Activated B cell treated with CpG ODN at 0.5 μM for 24 hours (primary cell): ENCODE results near the gene APLP2. TPM values are rescaled to one million over a fixed set of nuclear protein-coding genes. Genes with fewer than 3 reads are reported as not detected.

Source experiments
- ATAC-seq: fragments of 200-7000 bp; cut with Tn5 transposase; one replicate; pipeline ENCODE4 v1.10.0; 2021; ENCODE audit warnings: low read depth, mild to moderate bottlenecking, moderate library complexity
- CTCF ChIA-PET: fragments of 350-600 bp; sonication (Branson Sonifier 250); formaldehyde crosslinking; loops from one replicate; lab custom pipeline; 2021; ENCODE audit warnings: antibody characterized with exemption; lab: Charles Lee
- POLR2A ChIA-PET: fragments of 350-600 bp; sonication (Branson Sonifier 250); formaldehyde crosslinking; loops from one replicate; lab custom pipeline; 2021; ENCODE audit warnings: antibody characterized with exemption; lab: Charles Lee
- DNase-seq: peaks from one replicate; pipeline ENCODE4 v3.0.0; 2022
- H3K27ac Mint-ChIP-seq: one replicate; pipeline ENCODE4 v1.8.0; 2020; ENCODE audit warnings: mixed read lengths
- H3K27me3 Mint-ChIP-seq: one replicate; pipeline ENCODE4 v1.8.0; 2021; ENCODE audit warnings: mixed read lengths
- H3K36me3 Mint-ChIP-seq: one replicate; pipeline ENCODE4 v1.8.0; 2021; ENCODE audit warnings: low read depth, mixed read lengths
- H3K4me1 Mint-ChIP-seq: one replicate; pipeline ENCODE4 v1.8.0; 2021; ENCODE audit warnings: mixed read lengths
- H3K4me3 Mint-ChIP-seq: one replicate; pipeline ENCODE4 v1.8.0; 2020; ENCODE audit warnings: mild to moderate bottlenecking, mixed read lengths
- H3K9me3 Mint-ChIP-seq: one replicate; pipeline ENCODE4 v1.8.0; 2020; ENCODE audit warnings: mixed read lengths
- intact Hi-C: fragments of 100-400 bp; cut with micrococcal nuclease; formaldehyde crosslinking; loops from one replicate; pipeline ENCODE4 v1.15.1; 2024
- total RNA-seq: library from RNA; stranded (reverse); gene quantifications from 2 replicates; pipeline ENCODE4 v1.2.3, GENCODE V29; 2022
- TF ChIP-seq, protein P1 (sequence below): fragments of 200-600 bp; IDR thresholded peaks from one replicate; pipeline ENCODE4 v1.8.0; 2022; ENCODE audit warnings: antibody characterized with exemption, mild to moderate bottlenecking

The APLP2 gene
- total RNA-seq, 1 donor from 2014 or later = 50.8 TPM

DNA sequence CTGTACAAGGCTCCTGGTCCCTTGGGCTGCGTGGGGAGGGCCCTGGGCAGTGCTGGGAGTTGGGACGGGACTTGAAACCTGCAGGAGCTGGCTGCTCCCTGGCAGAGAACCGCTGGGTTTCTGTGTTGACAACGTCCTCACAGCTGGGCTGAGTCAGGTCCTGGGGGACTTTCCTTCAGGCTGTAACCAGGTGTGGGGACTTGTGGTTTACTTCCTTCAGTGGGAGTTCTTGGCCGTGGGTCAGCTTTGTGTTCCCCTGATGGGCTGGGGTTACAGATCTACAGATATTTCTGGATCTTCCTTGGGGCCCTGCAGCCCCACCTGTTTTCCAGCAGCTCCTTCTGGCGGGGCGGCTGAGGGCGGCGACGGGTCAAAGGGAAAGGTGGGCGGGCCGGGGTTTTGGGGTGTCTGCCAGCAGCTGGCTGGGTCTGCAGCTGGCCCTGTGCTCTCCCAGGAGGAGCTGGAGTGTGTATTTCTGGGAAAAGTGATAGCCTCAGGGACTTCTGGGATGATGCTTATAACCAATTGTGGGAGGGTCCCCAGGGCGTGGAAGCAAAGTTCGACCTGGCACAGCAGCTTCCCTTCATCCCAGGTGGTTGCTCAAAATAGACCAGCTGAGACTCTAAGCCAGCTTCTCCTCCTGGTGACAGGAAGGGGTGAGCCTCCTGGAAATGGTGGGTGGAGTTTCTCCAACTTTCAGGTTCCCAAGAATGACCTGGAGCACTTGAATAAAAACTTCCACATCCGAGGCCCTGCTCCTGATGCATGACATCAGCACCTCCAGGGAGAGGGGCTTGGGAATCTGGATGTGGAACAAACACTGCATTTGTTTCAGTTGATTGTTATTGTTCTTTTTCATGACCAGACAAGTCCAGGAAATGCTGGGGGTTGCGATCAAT is 109.0 kb downstream of the APLP2 start:
- Mint-ChIP-seq H3K4me3 (no peak overlapping the region), H3K27ac (peak overlapping the region; percentile 75), H3K36me3 (peaks cover 7% of the 10 kb centered on the region), H3K27me3 (no peaks in the 10 kb centered on the region), H3K9me3 (no peaks in the 10 kb centered on the region), H3K4me1 (peaks cover 57% of the 10 kb centered on the region)
- ChIA-PET CTCF (interaction anchor here (0.9 kb wide), 1 partner anchor 34 kb away, joined by 3 read pairs; no protein-coding TSS in a partner anchor), POLR2A (no interaction called here)
- intact Hi-C loops = no loop called here
- TF ChIP-seq, protein P1, sequence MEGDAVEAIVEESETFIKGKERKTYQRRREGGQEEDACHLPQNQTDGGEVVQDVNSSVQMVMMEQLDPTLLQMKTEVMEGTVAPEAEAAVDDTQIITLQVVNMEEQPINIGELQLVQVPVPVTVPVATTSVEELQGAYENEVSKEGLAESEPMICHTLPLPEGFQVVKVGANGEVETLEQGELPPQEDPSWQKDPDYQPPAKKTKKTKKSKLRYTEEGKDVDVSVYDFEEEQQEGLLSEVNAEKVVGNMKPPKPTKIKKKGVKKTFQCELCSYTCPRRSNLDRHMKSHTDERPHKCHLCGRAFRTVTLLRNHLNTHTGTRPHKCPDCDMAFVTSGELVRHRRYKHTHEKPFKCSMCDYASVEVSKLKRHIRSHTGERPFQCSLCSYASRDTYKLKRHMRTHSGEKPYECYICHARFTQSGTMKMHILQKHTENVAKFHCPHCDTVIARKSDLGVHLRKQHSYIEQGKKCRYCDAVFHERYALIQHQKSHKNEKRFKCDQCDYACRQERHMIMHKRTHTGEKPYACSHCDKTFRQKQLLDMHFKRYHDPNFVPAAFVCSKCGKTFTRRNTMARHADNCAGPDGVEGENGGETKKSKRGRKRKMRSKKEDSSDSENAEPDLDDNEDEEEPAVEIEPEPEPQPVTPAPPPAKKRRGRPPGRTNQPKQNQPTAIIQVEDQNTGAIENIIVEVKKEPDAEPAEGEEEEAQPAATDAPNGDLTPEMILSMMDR = no peak
- ATAC-seq = no peak
- DNase-seq = no peak

DNA sequence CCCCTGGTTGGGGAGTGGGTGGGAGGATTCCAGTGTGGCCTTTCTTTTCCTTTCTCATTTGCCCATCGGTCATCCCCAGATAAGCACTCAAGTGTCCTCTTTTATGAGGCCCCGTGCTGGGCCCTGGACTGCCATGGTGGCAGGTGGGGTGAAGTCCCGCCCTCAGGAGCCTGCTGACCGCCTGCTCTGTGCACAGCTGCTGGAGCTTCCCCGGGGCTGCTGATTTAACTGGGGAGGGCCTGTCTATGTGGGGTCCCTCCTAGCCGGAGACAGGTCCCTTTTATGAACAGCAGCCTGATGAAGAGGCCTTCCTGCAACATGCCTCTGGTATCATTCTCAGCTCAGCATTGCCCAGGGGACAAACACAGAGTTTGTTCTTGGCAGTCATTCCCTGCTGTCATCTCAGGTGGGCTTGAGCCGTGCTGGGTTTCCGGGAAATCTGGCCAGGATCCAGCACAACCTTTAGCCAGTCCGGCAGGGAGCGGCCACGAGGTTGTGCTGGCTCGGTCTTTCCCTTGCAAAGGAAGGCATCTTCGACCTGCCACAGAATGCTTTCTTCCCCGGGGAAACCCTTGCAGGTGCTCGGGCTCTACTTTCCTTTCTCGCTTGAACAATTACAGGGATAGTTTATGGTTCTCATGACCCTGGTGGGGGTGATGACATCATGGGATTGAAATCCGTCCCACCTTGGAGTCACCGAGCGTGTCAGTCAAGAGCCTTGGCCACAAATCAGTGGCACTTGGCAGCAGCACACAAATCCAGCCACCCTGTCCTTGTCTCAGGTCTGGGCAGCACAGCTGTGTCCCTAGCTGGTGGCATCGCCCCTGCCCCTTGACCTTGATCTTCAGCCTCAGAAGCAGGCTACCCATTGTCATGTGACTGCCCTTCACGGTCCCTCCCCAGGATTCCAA is 110.0 kb downstream of the APLP2 start:
- H3K27ac Mint-ChIP-seq = peak overlapping the region; percentile 75
- CTCF ChIA-PET = no interaction called here
- no peak for ATAC-seq
- POLR2A ChIA-PET = interaction anchor here (0.7 to 1.5 kb wide), 3 partner anchors 11 to 99 kb away, joined by 3 to 7 read pairs (median 3); no protein-coding TSS in a partner anchor
- peaks cover 5% of the 10 kb centered on the region for H3K36me3 Mint-ChIP-seq
- H3K4me1 Mint-ChIP-seq = peaks cover 57% of the 10 kb centered on the region
- TF ChIP-seq, protein P1 = no peak
- H3K4me3 Mint-ChIP-seq = no peak overlapping the region
- no peak for DNase-seq
- intact Hi-C loops = loop anchor here (1.0 to 2.0 kb wide), 2 partner anchors 13 to 33 kb away; no protein-coding TSS in a partner anchor
- no peaks in the 10 kb centered on the region for H3K27me3 Mint-ChIP-seq
- no peaks in the 10 kb centered on the region for H3K9me3 Mint-ChIP-seq

DNA sequence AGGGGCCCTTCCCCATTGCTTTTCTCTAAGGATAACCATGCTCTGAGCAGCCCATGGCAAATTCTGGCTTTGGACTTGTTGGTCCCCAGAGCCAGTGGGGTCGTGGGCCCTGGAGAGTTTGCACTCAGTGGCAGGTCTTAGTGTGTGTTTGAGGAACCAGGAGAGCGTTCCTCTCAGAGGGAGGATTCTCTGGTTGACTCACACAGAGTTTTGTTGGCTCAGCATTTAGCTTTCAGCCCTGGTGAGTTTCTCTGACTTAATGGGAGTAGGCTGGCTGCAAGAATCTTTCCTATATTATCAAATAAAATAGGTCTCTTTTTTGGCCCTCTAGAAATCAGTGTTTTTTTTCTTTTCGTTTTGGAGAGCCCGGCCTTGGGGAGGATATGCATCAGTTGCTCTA is 110.8 kb downstream of the APLP2 start:
- ChIA-PET POLR2A (interaction anchor here (0.7 to 1.5 kb wide), 3 partner anchors 12 to 100 kb away, joined by 3 to 7 read pairs (median 3); no protein-coding TSS in a partner anchor), CTCF (no interaction called here)
- TF ChIP-seq, protein P1 = no peak
- Mint-ChIP-seq H3K36me3 (no peaks in the 10 kb centered on the region), H3K27ac (peak overlapping the region; percentile 75), H3K9me3 (no peaks in the 10 kb centered on the region), H3K4me3 (peak overlapping the region; percentile 41), H3K27me3 (no peaks in the 10 kb centered on the region), H3K4me1 (peaks cover 57% of the 10 kb centered on the region)
- ATAC-seq = peak; percentile 67
- DNase-seq = no peak
- intact Hi-C loops = loop anchor here (1.0 to 2.0 kb wide), 2 partner anchors 14 to 34 kb away; no protein-coding TSS in a partner anchor

DNA sequence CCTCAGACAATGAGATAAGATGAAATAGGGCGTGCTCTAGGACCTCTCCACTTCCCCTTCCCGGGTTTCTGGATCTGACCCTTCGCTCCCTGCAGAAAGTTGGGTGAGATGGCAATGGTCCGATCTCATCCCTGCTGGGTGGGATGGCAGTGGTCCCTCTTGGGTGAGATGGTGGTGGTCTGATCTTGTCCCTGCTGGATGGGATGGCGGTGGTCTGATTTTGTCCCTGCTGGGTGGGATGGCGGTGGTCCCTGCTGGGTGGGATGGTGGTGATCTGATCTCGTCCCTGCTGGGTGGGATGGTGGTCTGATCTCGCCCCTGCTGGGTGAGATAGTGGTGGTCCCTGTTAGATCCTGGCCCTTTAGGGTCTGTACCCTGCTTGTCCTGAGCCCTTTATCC is 111.2 kb downstream of the APLP2 start:
- TF ChIP-seq, protein P1 = no peak
- CTCF ChIA-PET = interaction anchor here (1.1 to 1.2 kb wide), 2 partner anchors 48 to 681 kb away, joined by 3 to 4 read pairs; no protein-coding TSS in a partner anchor
- H3K27me3 Mint-ChIP-seq = no peaks in the 10 kb centered on the region
- H3K36me3 Mint-ChIP-seq = no peaks in the 10 kb centered on the region
- peak overlapping the region; percentile 28 for H3K4me3 Mint-ChIP-seq
- ATAC-seq = no peak
- DNase-seq = no peak
- POLR2A ChIA-PET = interaction anchor here (0.7 to 1.5 kb wide), 4 partner anchors 13 to 100 kb away, joined by 3 to 7 read pairs (median 3); no protein-coding TSS in a partner anchor
- intact Hi-C loops = loop anchor here (1.0 to 2.0 kb wide), 2 partner anchors 15 to 34 kb away; no protein-coding TSS in a partner anchor
- H3K27ac Mint-ChIP-seq = peak overlapping the region; percentile 75
- H3K4me1 Mint-ChIP-seq = peaks cover 56% of the 10 kb centered on the region
- H3K9me3 Mint-ChIP-seq = no peaks in the 10 kb centered on the region
